K562 (cell line): ENCODE results near the gene TMEM167A. TPM values are rescaled to one million over a fixed set of nuclear protein-coding genes. Genes with fewer than 3 reads are reported as not detected.

Source experiments
- CREBBP ChIP-seq: IDR thresholded peaks from one replicate; pipeline ENCODE4 v1.6.1; 2012; ENCODE audit warnings: low read depth, mild to moderate bottlenecking, control low read depth, inconsistent platforms, low read length
- GTF2B ChIP-seq: IDR thresholded peaks from 2 replicates; pipeline ENCODE4 v1.6.1; 2011; ENCODE audit not compliant: insufficient read length; ENCODE audit errors: extremely low read depth
- JUN ChIP-seq, 2 experiments: sonication (generic) in 1 of 2; formaldehyde crosslinking in 1 of 2; IDR thresholded peaks; 2 replicates each; pipeline versions ENCODE4 v1.6.1 to v1.8.0; 2012 to 2022; ENCODE audit warnings: borderline replicate concordance in 2 of 2, mild to moderate bottlenecking in 2 of 2, improper control_type of control experiment in 1 of 2, low read depth in 1 of 2, low read length in 1 of 2, missing genetic modification reagents in 1 of 2
- LARP7 ChIP-seq: fragments of 450-650 bp; IDR thresholded peaks from 2 replicates; pipeline ENCODE4 v1.6.1; 2016
- LCOR ChIP-seq: sonication (generic); formaldehyde crosslinking; IDR thresholded peaks from 2 replicates; pipeline ENCODE4 v1.8.0; 2022; ENCODE audit warnings: mild to moderate bottlenecking, missing genetic modification reagents
- MEIS2 ChIP-seq: fragments of 450-650 bp; IDR thresholded peaks from 2 replicates; pipeline ENCODE4 v1.6.1; 2014; ENCODE audit warnings: mild to moderate bottlenecking; ENCODE audit not compliant: partially characterized antibody
- NFYB ChIP-seq: IDR thresholded peaks from 2 replicates; pipeline ENCODE4 v1.6.1; 2011; ENCODE audit warnings: mild to moderate bottlenecking, moderate library complexity; ENCODE audit not compliant: insufficient read length; ENCODE audit errors: extremely low read depth
- OTX1 ChIP-seq: fragments of 450-650 bp; formaldehyde crosslinking; IDR thresholded peaks from 2 replicates; pipeline ENCODE4 v1.4.0; 2022; ENCODE audit warnings: mild to moderate bottlenecking
- PCBP2 ChIP-seq: fragments of 200-400 bp; formaldehyde crosslinking; IDR thresholded peaks from 2 replicates; pipeline ENCODE4 v1.6.1; 2018; ENCODE audit warnings: low read length, low read depth, mild to moderate bottlenecking, moderate library complexity; ENCODE audit not compliant: poor library complexity, severe bottlenecking
- PPARD ChIP-seq: fragments of 250-450 bp; sonication (Bioruptor Pico); IDR thresholded peaks from 2 replicates; pipeline ENCODE4 v1.8.0; 2022; ENCODE audit warnings: inconsistent platforms, mild to moderate bottlenecking, moderate library complexity
- RBFOX2 ChIP-seq: fragments of 200-400 bp; formaldehyde crosslinking; IDR thresholded peaks from 2 replicates; pipeline ENCODE4 v1.6.1; 2017; ENCODE audit warnings: low read depth, mild to moderate bottlenecking, low read length, moderate library complexity
- SMAD2 ChIP-seq: fragments of 150-350 bp; IDR thresholded peaks from 2 replicates; pipeline ENCODE4 v1.6.1; 2014; ENCODE audit warnings: low read depth, mild to moderate bottlenecking, low read length
- SREBF2 ChIP-seq: sonication (generic); formaldehyde crosslinking; IDR thresholded peaks from 2 replicates; pipeline ENCODE4 v1.4.0; 2020; ENCODE audit warnings: mild to moderate bottlenecking, missing genetic modification reagents
- WHSC1 ChIP-seq: IDR thresholded peaks from one replicate; pipeline ENCODE4 v1.6.1; 2012; ENCODE audit warnings: low read length, control low read depth, inconsistent platforms
- ZNF124 ChIP-seq: sonication (generic); formaldehyde crosslinking; IDR thresholded peaks from 2 replicates; pipeline ENCODE4 v1.8.1; 2022; ENCODE audit warnings: missing genetic modification reagents
- ZNF232 ChIP-seq: sonication (generic); formaldehyde crosslinking; IDR thresholded peaks from 2 replicates; pipeline ENCODE4 v1.8.0; 2022; ENCODE audit warnings: mild to moderate bottlenecking, missing genetic modification reagents
- ZNF586 ChIP-seq: fragments of 450-650 bp; formaldehyde crosslinking; conservative IDR thresholded peaks from 2 replicates; pipeline ENCODE4 v1.4.0; 2020; ENCODE audit warnings: mild to moderate bottlenecking, moderate library complexity
- ZNF644 ChIP-seq: fragments of 200-800 bp; sonication (Bioruptor generic); IDR thresholded peaks from 2 replicates; pipeline ENCODE4 v1.6.1; 2016; ENCODE audit warnings: low read depth, missing genetic modification characterization, missing compliant biosample characterization
- ZNF75A ChIP-seq: fragments of 450-650 bp; formaldehyde crosslinking; IDR thresholded peaks from 2 replicates; pipeline ENCODE4 v1.4.0; 2020; ENCODE audit warnings: mild to moderate bottlenecking
- ZNF780A ChIP-seq: fragments of 250-450 bp; sonication (Bioruptor Pico); IDR thresholded peaks from 2 replicates; pipeline ENCODE4 v1.5.0; 2021; ENCODE audit warnings: mild to moderate bottlenecking
- polyA plus RNA-seq, 8 experiments: library from polyadenylated mRNA; depleted of rRNA in 4 of 8; stranded (reverse) in 5 of 8; unstranded in 3 of 8; fragments of >200 nt; fragmentation: Nextera tagmentation in 2 of 8; fragmentation: Illumina TruSeq in 1 of 8; extraction: Ambion mirVana in 2 of 8; extraction: Trizol in 1 of 8; gene quantifications; 2 replicates each; pipeline versions ENCODE4 v1.2.1 to v1.2.3, GENCODE V29; 2011 to 2014; ENCODE audit warnings: inconsistent platforms in 1 of 8, missing spikeins in 1 of 8
- total RNA-seq, 7 experiments: library from RNA; depleted of rRNA in 6 of 7; stranded (reverse); fragments of >200 nt in 6 of 7; fragmentation: Illumina TruSeq in 2 of 7; extraction: Trizol in 2 of 7; gene quantifications; 2 replicates each; pipeline versions ENCODE4 v1.2.1 to v1.2.3, GENCODE V29; 2011 to 2021; ENCODE audit warnings: low replicate concordance in 1 of 7
- TF ChIP-seq, protein P1 (sequence below): sonication (generic); formaldehyde crosslinking; IDR thresholded peaks from 2 replicates; pipeline ENCODE4 v1.8.1; 2023; ENCODE audit warnings: mild to moderate bottlenecking, missing genetic modification reagents
- TF ChIP-seq, protein P2 (sequence below): fragments of 450-650 bp; conservative IDR thresholded peaks from 2 replicates; pipeline ENCODE4 v1.6.1; 2016; ENCODE audit warnings: missing genetic modification characterization, low read depth, mild to moderate bottlenecking, control low read depth, missing compliant biosample characterization
- TF ChIP-seq, protein P3 (sequence below): sonication (generic); formaldehyde crosslinking; IDR thresholded peaks from 2 replicates; pipeline ENCODE4 v1.8.1; 2022; ENCODE audit warnings: missing genetic modification reagents

Gene TMEM167A
- total and polyA plus RNA-seq, 9 of the 15 experiments (the other 6 are each of a cell fraction or from before 2014, with no cell fraction given) = 35.3 to 458 (median 110) TPM

GRCh38 chr5:83076742-83077661 is at the start of gene TMEM167A, which contains the start of gene XRCC4 (continued):
- TF ChIP-seq LCOR (CRISPR knock-in tag) = no peak; the same call in 1 of the 2 replicates
- TF ChIP-seq PCBP2 = no peak
- TF ChIP-seq CREBBP = no peak
- TF ChIP-seq LARP7 = no peak
- no peak for TF ChIP-seq OTX1 (CRISPR knock-in tag)
- no peak; the same call in 1 of the 2 replicates for TF ChIP-seq JUN (IDR thresholded peaks at IDR 0.05; ENCODE audit: borderline replicate concordance, low read depth, low read length)
- TF ChIP-seq JUN (CRISPR knock-in tag; IDR thresholded peaks at IDR 0.05; ENCODE audit: borderline replicate concordance) = no peak
- TF ChIP-seq MEIS2 = peak; percentile 48
- no peak for TF ChIP-seq SREBF2 (CRISPR knock-in tag)
- no peak for TF ChIP-seq ZNF232 (CRISPR knock-in tag)
- no peak for TF ChIP-seq ZNF780A (CRISPR knock-in tag)
- no peak for TF ChIP-seq ZNF586 (CRISPR knock-in tag)
- TF ChIP-seq, protein P1, sequence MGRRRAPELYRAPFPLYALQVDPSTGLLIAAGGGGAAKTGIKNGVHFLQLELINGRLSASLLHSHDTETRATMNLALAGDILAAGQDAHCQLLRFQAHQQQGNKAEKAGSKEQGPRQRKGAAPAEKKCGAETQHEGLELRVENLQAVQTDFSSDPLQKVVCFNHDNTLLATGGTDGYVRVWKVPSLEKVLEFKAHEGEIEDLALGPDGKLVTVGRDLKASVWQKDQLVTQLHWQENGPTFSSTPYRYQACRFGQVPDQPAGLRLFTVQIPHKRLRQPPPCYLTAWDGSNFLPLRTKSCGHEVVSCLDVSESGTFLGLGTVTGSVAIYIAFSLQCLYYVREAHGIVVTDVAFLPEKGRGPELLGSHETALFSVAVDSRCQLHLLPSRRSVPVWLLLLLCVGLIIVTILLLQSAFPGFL (CRISPR knock-in tag) = no peak
- no peak for TF ChIP-seq SMAD2
- no peak for TF ChIP-seq ZNF75A
- no peak for TF ChIP-seq ZNF124 (CRISPR knock-in tag)
- TF ChIP-seq ZNF644 (tag) = no peak
- TF ChIP-seq RBFOX2 = peak; percentile 99
- TF ChIP-seq, protein P2, sequence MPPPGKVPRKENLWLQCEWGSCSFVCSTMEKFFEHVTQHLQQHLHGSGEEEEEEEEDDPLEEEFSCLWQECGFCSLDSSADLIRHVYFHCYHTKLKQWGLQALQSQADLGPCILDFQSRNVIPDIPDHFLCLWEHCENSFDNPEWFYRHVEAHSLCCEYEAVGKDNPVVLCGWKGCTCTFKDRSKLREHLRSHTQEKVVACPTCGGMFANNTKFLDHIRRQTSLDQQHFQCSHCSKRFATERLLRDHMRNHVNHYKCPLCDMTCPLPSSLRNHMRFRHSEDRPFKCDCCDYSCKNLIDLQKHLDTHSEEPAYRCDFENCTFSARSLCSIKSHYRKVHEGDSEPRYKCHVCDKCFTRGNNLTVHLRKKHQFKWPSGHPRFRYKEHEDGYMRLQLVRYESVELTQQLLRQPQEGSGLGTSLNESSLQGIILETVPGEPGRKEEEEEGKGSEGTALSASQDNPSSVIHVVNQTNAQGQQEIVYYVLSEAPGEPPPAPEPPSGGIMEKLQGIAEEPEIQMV (tag) = no peak
- TF ChIP-seq WHSC1 = no peak
- TF ChIP-seq PPARD (CRISPR knock-in tag) = no peak
- TF ChIP-seq NFYB = peak; percentile 53
- TF ChIP-seq, protein P3, sequence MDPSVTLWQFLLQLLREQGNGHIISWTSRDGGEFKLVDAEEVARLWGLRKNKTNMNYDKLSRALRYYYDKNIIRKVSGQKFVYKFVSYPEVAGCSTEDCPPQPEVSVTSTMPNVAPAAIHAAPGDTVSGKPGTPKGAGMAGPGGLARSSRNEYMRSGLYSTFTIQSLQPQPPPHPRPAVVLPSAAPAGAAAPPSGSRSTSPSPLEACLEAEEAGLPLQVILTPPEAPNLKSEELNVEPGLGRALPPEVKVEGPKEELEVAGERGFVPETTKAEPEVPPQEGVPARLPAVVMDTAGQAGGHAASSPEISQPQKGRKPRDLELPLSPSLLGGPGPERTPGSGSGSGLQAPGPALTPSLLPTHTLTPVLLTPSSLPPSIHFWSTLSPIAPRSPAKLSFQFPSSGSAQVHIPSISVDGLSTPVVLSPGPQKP (CRISPR knock-in tag) = no peak
- TF ChIP-seq GTF2B = peak; percentile 65
